Activated CD8-positive, alpha-beta memory T cell treated with anti-CD3 and anti-CD28 coated beads, Interleukin-2, amount 10 ng/mL, durations not matched to agents 7 days and 5 days (primary cell): ENCODE measurements around the gene EMC9. TPM values are rescaled to one million over a fixed set of nuclear protein-coding genes. Genes with fewer than 3 reads are reported as not detected.

Experiments used
- ATAC-seq: fragments of 150-1000 bp; cut with Tn5 transposase; one replicate; pipeline ENCODE4 v1.10.0; 2021; ENCODE audit warnings: moderate library complexity
- CTCF ChIA-PET: fragments of 350-600 bp; sonication (Branson Sonifier 250); formaldehyde crosslinking; loops from one replicate; lab custom pipeline; 2021; ENCODE audit warnings: antibody characterized with exemption; lab: Charles Lee
- DNase-seq: peaks from one replicate; pipeline ENCODE4 v3.0.0-alpha.2; 2020
- H3K27ac Mint-ChIP-seq: one replicate; pipeline ENCODE4 v1.8.0; 2021; ENCODE audit warnings: mild to moderate bottlenecking, mixed read lengths
- H3K27me3 Mint-ChIP-seq: one replicate; pipeline ENCODE4 v1.8.0; 2021; ENCODE audit warnings: mixed read lengths
- H3K36me3 Mint-ChIP-seq: one replicate; pipeline ENCODE4 v1.8.0; 2021; ENCODE audit warnings: mild to moderate bottlenecking, mixed read lengths
- H3K4me1 Mint-ChIP-seq: one replicate; pipeline ENCODE4 v1.8.0; 2021; ENCODE audit warnings: mixed read lengths
- H3K4me3 Mint-ChIP-seq: one replicate; pipeline ENCODE4 v1.8.0; 2021; ENCODE audit warnings: mild to moderate bottlenecking, moderate library complexity, mixed read lengths
- H3K9me3 Mint-ChIP-seq: one replicate; pipeline ENCODE4 v1.8.0; 2022; ENCODE audit warnings: low read depth, mixed read lengths
- total RNA-seq, 2 experiments: library from RNA; stranded (reverse); gene quantifications; one replicate each; pipeline ENCODE4 v1.2.3, GENCODE V29; 2021

Gene EMC9
- total RNA-seq, 2 experiments from 2014 or later: 45.5 to 56.1 TPM

- Mint-ChIP-seq H3K9me3 (no peaks in the 10 kb centered on the region), H3K4me3 (no peak overlapping the region), H3K27me3 (no peaks in the 10 kb centered on the region), H3K4me1 (peaks cover 33% of the 10 kb centered on the region), H3K36me3 (peaks cover 66% of the 10 kb centered on the region), H3K27ac (no peak overlapping the region)
- DNase-seq (no peak), ATAC-seq (no peak)
- CTCF ChIA-PET: interaction anchor here (1.0 to 7.4 kb wide), 3 partner anchors 10 to 15 kb away, joined by 3 to 99 read pairs (median 7); partner anchors contain the start of genes EMC9, IRF9 and PSME1
Observed at GRCh38 chr14:24151404-24152080, 10.2 kb upstream of the EMC9 start.

GRCh38 chr14:24150993-24151392 lies 9.6 kb upstream of the EMC9 start:
- DNase-seq (no peak), ATAC-seq (no peak)
- Mint-ChIP-seq H3K27me3 (no peaks in the 10 kb centered on the region), H3K27ac (no peak overlapping the region), H3K4me1 (peaks cover 33% of the 10 kb centered on the region), H3K36me3 (peaks cover 67% of the 10 kb centered on the region), H3K9me3 (no peaks in the 10 kb centered on the region), H3K4me3 (no peak overlapping the region)
- CTCF ChIA-PET: interaction anchor here (2.0 to 7.4 kb wide), 2 partner anchors 10 kb away, joined by 7 to 99 read pairs; partner anchors contain the start of genes EMC9 and IRF9

- CTCF ChIA-PET: interaction anchor here (2.0 to 7.4 kb wide), 2 partner anchors 9 to 10 kb away, joined by 7 to 99 read pairs; partner anchors contain the start of genes EMC9 and IRF9
- H3K27ac Mint-ChIP-seq: no peak overlapping the region
- H3K36me3 Mint-ChIP-seq: peaks cover 67% of the 10 kb centered on the region
- no peak overlapping the region for H3K4me3 Mint-ChIP-seq
- peaks cover 37% of the 10 kb centered on the region for H3K4me1 Mint-ChIP-seq
- no peaks in the 10 kb centered on the region for H3K9me3 Mint-ChIP-seq
- DNase-seq: no peak
- ATAC-seq: no peak
- no peaks in the 10 kb centered on the region for H3K27me3 Mint-ChIP-seq
Observed at GRCh38 chr14:24150567-24150966, 9.2 kb upstream of the EMC9 start.

GRCh38 chr14:24150061-24150460 lies 8.7 kb upstream of the EMC9 start:
- Mint-ChIP-seq H3K27ac (no peak overlapping the region), H3K36me3 (peaks cover 68% of the 10 kb centered on the region), H3K9me3 (no peaks in the 10 kb centered on the region), H3K4me3 (no peak overlapping the region), H3K4me1 (peaks cover 43% of the 10 kb centered on the region), H3K27me3 (no peaks in the 10 kb centered on the region)
- DNase-seq: no peak
- CTCF ChIA-PET: interaction anchor here (2.0 to 7.4 kb wide), 2 partner anchors 9 to 11 kb away, joined by 7 to 99 read pairs; partner anchors contain the start of genes EMC9 and IRF9
- ATAC-seq: no peak

GRCh38 chr14:24149302-24149969 lies 8.0 kb upstream of the EMC9 start:
- Mint-ChIP-seq H3K9me3 (no peaks in the 10 kb centered on the region), H3K27ac (peak overlapping the region; percentile 15), H3K27me3 (no peaks in the 10 kb centered on the region), H3K4me1 (peaks cover 47% of the 10 kb centered on the region), H3K4me3 (peak overlapping the region; percentile 3), H3K36me3 (peaks cover 67% of the 10 kb centered on the region)
- no peak for DNase-seq
- ATAC-seq: no peak
- CTCF ChIA-PET: interaction anchor here (1.3 to 7.4 kb wide), 4 partner anchors 8 to 41 kb away, joined by 3 to 99 read pairs (median 20); partner anchors contain the start of genes EMC9, IRF9 and PSME1

GRCh38 chr14:24147761-24148428 lies 6.5 kb upstream of the EMC9 start:
- H3K9me3 Mint-ChIP-seq: no peaks in the 10 kb centered on the region
- peak overlapping the region; percentile 94 for H3K4me3 Mint-ChIP-seq
- CTCF ChIA-PET: interaction anchor here (0.7 to 7.4 kb wide), 8 partner anchors 8 to 57 kb away, joined by 3 to 99 read pairs (median 6); partner anchors contain the start of genes DCAF11, IRF9, NRL and PSME1
- no peak for DNase-seq
- H3K4me1 Mint-ChIP-seq: peaks cover 62% of the 10 kb centered on the region
- H3K27ac Mint-ChIP-seq: peak overlapping the region; percentile 86
- ATAC-seq: no peak
- H3K27me3 Mint-ChIP-seq: no peaks in the 10 kb centered on the region
- H3K36me3 Mint-ChIP-seq: peaks cover 75% of the 10 kb centered on the region

- Mint-ChIP-seq H3K27me3 (no peaks in the 10 kb centered on the region), H3K4me3 (peak within 1 kb of the TSS; percentile 94), H3K4me1 (peaks cover 67% of the 10 kb centered on the region), H3K27ac (peak within 1 kb of the TSS; percentile 99), H3K36me3 (peaks cover 75% of the 10 kb centered on the region), H3K9me3 (no peaks in the 10 kb centered on the region)
- DNase-seq (peak; percentile 99), ATAC-seq (peak; percentile 88)
- CTCF ChIA-PET: interaction anchor here (0.7 to 7.4 kb wide), 11 partner anchors 9 to 95 kb away, joined by 3 to 99 read pairs (median 5); partner anchors contain the start of genes DCAF11, IRF9, NRL and PSME1
Observed at GRCh38 chr14:24146978-24147760, 5.8 kb upstream of the EMC9 start, which contains the start of gene RNF31. Gene RNF31 (plus strand): TSS chr14:24147498. CDS start chr14:24147699, 201 bp downstream.

GRCh38 chr14:24146453-24146977 lies 5.1 kb upstream of the EMC9 start, which contains the start of gene PSME2:
Gene PSME2 (minus strand): TSS chr14:24146610. CDS start chr14:24146581, 29 bp downstream.
- DNase-seq (peak; percentile 97), ATAC-seq (peak; percentile 71)
- Mint-ChIP-seq H3K4me3 (peak within 1 kb of the TSS; percentile 94), H3K4me1 (peaks cover 72% of the 10 kb centered on the region), H3K27me3 (no peaks in the 10 kb centered on the region), H3K9me3 (no peaks in the 10 kb centered on the region), H3K27ac (peak within 1 kb of the TSS; percentile 99), H3K36me3 (peaks cover 74% of the 10 kb centered on the region)
- CTCF ChIA-PET: interaction anchor here (1.2 to 7.4 kb wide), 10 partner anchors 10 to 164 kb away, joined by 3 to 99 read pairs (median 6); partner anchors contain the start of genes DCAF11, IRF9, LTB4R and NRL

GRCh38 chr14:24145690-24146452 lies 4.5 kb upstream of the EMC9 start:
- peak overlapping the region; percentile 94 for H3K4me3 Mint-ChIP-seq
- CTCF ChIA-PET: interaction anchor here (0.5 to 7.4 kb wide), 10 partner anchors 9 to 165 kb away, joined by 3 to 99 read pairs (median 5); partner anchors contain the start of genes IRF9, LTB4R, PSME1 and TINF2
- no peak for DNase-seq
- no peaks in the 10 kb centered on the region for H3K9me3 Mint-ChIP-seq
- H3K27ac Mint-ChIP-seq: peak overlapping the region; percentile 99
- no peaks in the 10 kb centered on the region for H3K27me3 Mint-ChIP-seq
- H3K36me3 Mint-ChIP-seq: peaks cover 70% of the 10 kb centered on the region
- ATAC-seq: no peak
- H3K4me1 Mint-ChIP-seq: peaks cover 69% of the 10 kb centered on the region

GRCh38 chr14:24145219-24145618 lies 3.8 kb upstream of the EMC9 start:
- Mint-ChIP-seq H3K9me3 (no peaks in the 10 kb centered on the region), H3K27ac (peak overlapping the region; percentile 99), H3K36me3 (peaks cover 70% of the 10 kb centered on the region), H3K4me3 (peak overlapping the region; percentile 94), H3K27me3 (no peaks in the 10 kb centered on the region), H3K4me1 (peaks cover 63% of the 10 kb centered on the region)
- DNase-seq (no peak), ATAC-seq (no peak)
- CTCF ChIA-PET: interaction anchor here (0.5 to 7.4 kb wide), 4 partner anchors 8 to 166 kb away, joined by 3 to 99 read pairs (median 18); partner anchors contain the start of genes IRF9, LTB4R and PSME1

- Mint-ChIP-seq H3K4me3 (peak overlapping the region; percentile 94), H3K4me1 (peaks cover 61% of the 10 kb centered on the region), H3K27me3 (no peaks in the 10 kb centered on the region), H3K9me3 (no peaks in the 10 kb centered on the region), H3K36me3 (peaks cover 69% of the 10 kb centered on the region), H3K27ac (peak overlapping the region; percentile 64)
- ATAC-seq (no peak), DNase-seq (no peak)
- CTCF ChIA-PET: interaction anchor here (2.4 kb wide), 1 partner anchor 17 kb away, joined by 10 read pairs; the partner anchor contains the start of gene IRF9
Observed at GRCh38 chr14:24144451-24144850, 3.1 kb upstream of the EMC9 start.
